Measurements from ENCODE around the gene CDK15.

The CDK15 gene

GRCh38 chr2:201936817-201937216, 130.5 kb downstream of the CDK15 start:
- DNase-seq, result no peak

GRCh38 chr2:201937343-201937742, 131.0 kb downstream of the CDK15 start:
- no peak for DNase-seq

GRCh38 chr2:201938156-201938775, 131.9 kb downstream of the CDK15 start:
- DNase-seq, result no peak

DNA sequence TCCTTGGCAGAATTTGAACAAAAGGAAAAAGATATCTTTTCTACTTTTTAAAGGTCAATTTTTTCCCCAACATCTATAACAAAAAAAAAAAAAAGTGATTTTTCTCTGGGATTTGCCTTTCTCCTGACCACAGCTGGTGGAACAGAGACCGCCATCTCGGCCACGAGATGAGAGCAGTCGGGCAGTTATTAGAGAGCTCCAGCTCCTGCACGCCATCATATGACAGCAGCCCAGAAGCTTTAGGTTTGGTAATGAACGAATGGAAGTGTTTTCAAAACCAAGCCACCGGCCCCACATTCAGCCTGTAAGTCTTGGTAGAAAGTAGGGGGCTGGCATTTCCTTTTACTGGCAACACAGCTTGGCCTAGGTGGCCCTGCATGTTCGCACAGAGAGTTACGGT, 132.4 kb downstream of the CDK15 start:
- DNase-seq, result no peak

- DNase-seq, result no peak
Observed at GRCh38 chr2:201939453-201939941, 133.2 kb downstream of the CDK15 start.

- DNase-seq, result no peak
Observed at GRCh38 chr2:201942531-201942930, 136.2 kb downstream of the CDK15 start.

Data from hypothalamus (tissue), 51 donors.